G401.6 (cell line): Measurements from ENCODE around the gene GAS6.

Experiments
- FAIRE-seq: peaks from 2 replicates; lab custom pipeline; 2012; peaks lifted over from hg19 to GRCh38; lab: Jason Lieb, UNC

Gene GAS6

DNA sequence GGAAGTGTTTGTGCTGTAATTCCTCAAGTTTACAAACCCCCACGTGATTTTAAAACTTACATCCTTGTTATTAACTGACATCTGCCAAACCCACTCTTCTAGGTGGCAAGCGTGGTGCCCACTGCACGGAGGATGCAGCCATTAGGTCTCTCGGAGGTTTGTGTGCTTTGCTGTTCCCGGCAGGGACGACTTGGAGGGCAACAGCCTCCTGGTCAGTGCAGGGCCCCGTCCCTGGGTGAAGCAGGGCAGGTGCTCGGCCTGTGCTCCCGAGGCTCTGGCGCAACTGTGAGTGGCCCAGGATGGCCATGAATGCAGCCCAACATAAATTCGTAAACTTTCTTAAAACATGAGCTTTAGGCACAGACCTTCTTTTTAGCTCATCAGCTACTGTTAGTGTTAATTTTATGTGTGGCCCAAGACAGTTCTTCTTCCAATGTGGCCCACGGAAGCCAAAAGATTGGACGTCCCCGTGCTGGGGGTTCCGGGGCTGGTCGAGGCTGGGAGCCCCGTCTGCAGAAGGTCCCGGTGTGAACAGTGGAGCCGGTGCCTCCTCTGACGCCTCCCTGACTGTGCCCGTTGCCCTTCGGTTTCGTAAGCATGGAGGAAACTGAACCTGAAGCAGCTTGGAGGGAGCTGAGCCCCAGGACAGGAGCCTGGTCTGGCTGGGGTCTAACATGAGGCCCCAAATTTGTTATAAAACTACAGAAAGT, 11.9 kb downstream of the GAS6 start:
- FAIRE-seq: no peak

DNA sequence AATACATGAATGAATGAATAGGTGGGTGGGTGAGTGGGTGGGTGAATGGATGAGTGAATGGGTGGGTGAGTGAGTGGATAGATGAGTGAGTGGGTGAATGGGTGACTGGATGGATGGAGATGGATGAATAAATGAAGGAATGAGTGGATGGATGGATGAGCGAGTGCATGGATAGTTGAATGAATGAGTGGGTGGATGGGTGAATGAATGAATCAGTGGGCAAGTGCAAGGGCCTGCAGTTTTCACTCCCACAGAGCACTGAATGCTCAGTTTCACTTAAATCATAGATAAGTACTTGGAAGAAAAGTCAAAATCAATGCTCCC, 12.4 kb downstream of the GAS6 start:
- FAIRE-seq: no peak

DNA sequence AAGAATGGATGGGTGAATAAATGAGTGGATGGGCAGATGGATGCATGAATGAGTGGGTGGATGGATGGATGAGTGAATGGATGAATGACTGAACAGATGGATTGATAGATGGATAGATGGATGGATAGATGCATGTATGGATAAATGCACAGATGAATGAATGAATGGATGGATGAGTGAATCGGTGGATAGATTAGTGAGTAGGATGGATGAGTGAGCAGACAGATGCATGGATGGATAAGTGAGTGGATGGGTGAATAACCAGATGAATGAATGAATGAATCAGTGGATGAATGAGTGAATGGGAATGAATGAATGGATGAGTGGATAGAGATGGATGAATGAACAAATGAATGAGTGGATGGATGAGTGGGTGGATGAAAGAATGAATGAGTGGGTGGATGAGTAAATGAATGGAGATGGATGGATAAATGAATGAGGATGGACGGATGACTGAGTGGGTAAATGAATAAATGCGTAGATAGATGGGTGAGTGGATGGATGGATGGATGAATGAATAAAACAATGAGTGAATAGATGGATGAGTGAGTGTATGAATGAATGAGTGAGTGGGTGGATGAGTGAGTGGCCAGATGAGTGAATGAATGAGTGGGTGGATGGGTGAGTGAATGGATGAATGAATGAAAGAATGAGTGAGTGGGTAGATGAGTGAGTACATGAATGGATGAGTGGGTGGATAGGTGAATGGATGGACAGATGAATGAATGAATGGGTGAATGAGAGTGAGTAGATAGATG, 13.0 kb downstream of the GAS6 start:
- no peak for FAIRE-seq

DNA sequence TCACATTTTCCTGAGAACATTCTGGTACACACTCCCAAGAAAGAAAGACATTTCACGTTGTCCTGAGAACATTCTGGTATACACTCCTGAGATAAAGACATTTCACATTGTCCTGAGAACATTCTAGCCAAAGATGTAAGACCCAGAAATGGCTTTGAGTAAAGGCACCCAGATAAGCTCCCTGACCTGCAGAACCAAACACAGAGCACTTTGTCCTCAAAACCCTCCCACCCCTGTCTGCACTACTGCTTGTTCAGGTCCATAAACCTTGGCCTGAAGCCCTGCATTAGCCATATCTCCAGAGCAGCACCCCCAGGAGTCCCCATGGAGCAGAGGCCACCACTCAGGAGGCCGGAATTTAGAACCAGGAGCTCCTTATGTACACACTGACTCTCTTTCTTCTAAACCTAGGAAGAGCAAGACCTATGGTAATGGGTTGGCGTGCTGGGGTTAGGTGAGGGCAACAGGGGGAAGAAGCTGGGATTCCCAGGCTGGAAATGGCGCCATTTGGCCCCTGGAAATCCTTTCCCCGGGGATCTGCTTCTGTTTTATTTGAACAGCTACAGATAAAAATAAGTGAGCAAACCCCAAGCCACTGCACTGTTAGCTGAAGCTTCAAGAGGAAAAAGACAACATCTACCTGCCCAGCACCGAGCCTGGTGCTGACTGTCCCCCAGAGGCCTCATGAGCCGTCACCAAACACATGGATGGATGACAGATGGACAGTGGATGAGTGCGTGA, 13.7 kb downstream of the GAS6 start:
- FAIRE-seq: no peak

DNA sequence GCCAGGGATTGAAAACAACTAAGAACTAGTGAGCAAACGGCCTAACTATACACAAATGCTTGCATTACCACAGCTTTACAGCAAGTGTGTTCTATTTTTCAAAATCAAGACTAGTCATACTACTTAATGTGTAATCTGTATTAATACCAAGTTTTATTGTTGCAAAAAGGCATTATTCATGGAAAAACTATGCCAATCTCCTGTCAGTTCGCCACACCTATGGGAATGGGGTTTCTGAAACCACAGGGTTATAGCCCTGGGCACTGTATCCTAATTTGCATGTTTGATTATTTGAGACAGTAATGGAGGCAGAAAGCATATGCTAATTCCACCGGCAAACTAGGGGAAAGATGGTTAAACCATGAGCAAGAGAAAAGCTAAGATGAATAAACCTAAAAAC, 14.3 kb downstream of the GAS6 start:
- no peak for FAIRE-seq

DNA sequence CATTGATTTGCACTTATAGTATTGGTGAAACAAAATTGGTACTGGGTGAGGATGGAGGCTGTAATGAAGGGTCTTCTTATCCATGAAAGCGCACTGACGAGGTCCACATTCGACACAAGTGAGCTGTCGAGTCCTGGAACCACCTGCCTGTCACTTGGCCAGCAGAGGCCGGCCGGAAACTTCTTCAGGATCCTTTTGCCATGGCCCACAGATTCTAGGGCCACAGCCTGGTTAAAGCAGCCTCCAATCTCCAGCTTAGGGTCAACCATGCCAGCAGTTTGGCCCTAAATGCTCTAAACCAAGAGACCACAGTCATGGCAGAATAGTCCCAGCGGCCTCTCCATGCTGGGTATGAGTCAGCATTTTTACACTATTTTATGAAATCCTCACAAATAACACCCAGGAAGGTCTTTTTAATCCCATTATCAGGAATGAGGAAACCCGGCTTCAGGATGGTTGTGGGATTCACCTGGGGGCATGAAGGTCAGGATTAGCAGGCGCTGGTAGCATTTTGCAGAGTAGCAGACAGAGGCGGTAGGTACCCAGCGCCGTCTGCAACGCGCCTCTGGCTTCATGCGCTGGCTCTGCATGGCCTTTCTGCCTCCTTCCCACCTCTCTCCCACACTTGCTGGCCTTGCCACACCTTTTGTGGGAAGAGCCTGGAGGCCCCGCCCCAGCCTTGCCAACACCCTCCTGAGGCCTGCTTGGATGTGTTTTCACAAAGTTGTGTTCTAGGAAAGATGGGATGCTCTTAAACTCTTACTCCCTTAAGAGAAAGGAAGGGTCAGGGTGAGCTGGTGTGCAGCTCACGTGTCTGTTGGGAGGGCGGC, 15.2 kb downstream of the GAS6 start:
- FAIRE-seq: no peak

DNA sequence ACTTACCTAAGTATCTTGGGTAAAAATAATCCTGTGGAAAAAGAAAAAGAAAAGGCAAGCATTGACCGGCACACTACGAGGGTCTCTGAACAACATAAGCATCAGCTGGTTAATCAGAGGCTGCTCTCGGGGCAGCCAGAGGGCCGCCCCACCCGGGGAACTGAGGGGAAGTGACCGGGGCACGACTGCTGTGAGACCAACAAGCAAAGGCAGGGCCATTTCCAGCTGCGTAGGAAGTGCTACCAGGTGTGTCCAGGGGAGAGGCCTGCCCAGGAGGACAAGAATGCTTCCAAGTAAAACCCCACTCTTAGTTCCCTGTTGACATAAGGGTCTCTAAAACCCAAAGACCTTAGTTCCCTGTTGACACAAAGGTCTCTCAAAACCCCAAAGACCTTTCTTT, 15.9 kb downstream of the GAS6 start:
- FAIRE-seq: no peak

DNA sequence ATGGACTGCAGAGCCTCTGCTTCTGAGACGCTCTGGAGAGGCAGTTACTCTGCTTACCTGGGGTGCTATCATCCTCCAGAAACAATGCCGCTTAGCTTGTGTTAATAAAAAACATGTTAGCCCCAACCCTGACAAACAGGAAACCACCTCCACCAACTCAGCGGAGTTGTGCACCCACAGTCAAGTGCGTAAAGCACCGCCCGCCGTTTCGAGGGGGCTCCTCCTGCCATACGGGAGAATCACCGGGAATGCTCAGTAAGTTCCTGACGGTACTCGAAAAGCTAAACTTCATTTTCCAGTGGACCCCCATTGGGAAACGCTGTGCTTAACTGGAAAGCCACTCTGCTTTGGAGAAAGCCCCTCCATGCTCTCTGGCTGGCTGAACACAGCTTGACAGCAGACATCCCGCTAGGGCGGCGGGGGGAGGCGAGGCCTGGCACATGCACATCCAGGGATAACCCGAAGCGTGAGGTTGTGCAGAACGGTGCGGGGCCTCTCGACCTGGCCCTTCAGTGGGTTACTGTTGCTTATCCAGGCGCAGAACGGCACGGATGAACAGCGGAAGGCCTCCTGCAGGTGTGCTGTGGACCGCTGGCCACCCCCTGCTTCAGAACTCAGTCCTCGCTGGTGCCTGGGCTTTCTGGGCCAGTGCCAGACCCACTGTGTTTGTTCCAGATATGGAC, 17.1 kb downstream of the GAS6 start:
- no peak for FAIRE-seq

DNA sequence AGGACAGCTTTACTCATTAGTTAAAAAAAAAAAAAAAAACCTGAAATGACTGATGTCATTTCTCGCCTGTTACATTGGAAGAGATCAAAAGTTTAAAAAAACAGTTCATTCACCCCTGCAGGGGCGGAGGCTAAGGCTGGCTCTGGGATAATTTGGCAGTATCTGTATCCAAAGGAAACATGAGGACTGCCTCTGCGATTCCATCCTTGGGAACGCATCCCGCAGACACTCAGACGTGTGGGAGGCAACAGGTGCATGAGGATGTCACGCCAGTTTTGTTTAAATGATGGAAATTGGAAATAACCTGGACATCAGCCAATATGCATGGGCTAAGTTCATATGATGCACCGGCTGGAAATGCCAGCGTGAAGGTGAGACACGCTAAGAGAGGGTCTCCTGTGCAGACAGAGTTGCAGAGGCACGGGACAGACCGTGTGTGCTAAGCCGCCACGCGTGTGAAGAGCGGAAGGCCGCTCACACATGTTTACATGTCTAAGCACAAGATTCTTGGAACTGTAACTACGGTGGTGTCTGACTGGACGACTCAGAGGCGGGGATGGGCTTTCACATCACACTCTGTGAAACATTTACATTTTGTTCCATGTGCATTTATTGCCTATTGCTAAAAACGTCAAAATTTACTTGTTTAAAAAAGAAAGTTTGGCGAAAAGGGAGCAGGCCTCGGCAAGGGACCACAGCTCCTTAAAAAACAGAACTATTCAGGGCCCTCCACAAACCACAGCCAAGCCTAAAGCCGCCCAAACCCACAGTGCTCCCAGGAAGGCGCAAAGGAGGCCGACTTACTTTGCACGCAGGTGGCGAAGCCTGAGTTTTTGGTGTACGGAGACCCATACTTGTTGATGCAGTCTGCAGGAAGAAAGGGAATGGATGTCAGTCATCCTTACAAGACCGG, 17.9 kb downstream of the GAS6 start:
- FAIRE-seq: no peak

DNA sequence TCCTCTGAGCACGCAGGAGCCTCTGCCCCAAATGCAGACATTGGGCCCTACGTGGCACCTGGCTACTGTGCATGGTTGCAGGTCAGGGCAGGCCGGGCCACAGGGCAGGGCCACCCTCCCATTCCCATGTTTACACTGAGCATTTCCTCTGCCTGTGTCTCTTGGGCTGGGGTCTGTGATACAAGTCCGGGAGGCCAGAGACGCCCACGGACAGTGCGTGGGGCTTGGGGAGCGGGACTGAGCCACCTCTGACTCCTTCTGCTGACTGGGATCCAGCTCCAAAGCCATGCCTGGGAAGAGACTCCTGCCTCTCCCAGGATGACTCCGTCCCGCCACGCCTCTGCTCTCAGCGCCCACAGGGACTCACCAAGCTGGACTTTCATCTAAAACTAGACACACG, 18.8 kb downstream of the GAS6 start:
- FAIRE-seq: no peak

DNA sequence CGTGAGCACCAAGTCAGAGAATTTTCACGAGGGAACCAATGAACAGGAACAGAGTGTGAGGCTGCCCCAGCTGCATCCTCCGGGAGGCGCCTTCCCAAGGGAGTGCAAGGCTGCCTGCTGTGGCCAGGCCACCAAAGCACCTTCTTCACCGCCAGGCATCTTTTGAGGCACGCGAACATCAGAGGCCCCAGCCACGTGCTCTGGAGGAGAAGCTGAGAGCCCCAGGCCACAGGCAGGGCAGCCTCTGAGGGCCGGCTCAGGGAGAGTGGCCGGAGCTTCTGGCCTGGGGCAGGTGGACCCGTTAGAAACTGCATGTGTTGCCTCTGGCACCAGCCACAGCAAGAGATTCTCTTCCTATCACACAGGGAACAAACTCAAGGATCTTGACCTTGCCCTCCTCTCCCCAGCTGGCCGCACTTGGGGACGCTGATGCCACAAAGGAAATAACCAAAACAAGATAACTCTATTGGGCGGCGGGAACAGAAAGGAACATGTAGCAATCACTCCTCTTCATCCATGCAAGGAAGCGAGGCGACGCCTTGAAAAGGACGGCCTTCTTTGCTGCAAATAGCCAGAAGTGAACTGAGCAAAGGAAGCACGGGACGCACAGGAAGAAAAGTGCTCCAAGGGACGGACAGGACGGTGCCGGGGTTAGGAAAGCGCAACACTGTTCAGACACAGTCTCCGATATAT, 19.9 kb downstream of the GAS6 start:
- FAIRE-seq: no peak

DNA sequence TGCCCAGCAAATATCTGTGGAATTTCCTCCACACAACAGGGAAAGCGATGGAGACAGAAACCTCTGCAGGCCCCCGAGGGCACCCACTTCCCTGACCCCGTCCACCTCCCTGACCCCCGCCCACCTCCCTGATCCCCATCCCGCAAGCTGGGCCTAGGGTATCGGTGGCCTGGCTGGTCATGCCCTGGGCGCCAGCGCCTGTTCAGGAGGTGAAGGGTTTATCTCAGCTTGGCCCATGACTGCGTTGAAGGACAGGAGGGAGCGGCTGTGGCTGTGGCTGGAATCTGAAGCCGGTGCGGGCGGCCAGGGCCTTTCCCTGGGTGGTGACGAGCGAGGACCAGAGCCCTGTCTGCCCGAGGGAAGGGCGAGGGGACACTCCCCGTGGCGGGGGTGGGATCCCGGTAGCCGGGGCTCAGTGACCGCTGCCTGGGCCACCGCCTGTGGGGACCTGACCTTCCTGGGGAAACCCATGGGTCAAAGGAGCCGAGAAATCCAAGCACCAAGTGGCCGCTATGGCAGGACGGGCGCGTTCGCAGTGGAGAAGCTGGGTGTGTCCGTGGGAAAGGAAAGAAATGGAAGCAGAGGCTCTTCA, 20.7 kb downstream of the GAS6 start:
- no peak for FAIRE-seq

DNA sequence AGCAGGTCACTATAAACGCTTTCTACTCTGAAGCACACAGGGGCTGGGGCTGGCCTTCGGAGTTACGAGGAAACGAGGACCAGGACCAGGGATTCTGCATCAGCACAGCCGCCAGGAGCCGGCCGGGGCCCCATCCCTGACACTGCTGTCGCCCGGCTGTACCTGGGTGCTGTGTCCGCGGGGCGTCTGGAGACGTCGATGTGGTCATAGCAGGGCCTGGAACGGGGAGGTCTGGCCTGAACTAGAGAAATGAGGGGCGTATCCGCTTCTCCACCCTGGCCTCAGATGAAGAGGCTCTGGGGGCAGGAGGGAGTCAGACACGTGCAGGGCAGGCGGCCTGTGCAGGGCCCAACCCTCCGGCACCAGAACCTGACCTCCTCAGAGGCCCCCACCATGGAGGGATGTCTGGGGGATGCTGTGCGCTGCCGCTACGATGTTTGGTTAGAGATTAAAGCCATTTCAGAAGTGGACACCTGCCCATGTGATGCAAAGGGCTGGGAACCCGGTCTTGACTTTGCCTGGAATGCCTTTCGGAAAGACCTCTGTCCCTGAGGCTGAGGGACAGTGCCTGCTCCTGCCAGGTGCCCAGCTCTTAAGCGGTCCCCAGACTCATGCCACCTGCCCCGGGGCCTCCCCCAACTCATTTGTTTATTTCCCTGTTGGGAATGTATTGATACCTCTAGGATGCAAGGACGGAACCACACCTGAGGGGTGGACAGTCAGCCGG, 21.4 kb downstream of the GAS6 start:
- FAIRE-seq: no peak

DNA sequence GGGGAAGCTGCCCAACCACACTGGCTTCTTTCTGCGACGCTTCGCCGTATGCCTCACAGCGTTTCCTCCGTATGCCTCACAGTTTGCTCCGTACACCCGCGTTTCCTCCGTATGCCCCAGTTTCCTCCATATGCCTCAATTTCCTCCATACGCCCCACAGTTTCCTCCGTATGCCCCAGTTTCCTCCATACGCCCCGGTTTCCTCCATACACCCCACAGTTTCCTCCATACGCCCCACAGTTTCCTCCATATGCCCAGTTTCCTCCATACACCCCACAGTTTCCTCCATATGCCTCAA, 22.6 kb downstream of the GAS6 start:
- no peak for FAIRE-seq

DNA sequence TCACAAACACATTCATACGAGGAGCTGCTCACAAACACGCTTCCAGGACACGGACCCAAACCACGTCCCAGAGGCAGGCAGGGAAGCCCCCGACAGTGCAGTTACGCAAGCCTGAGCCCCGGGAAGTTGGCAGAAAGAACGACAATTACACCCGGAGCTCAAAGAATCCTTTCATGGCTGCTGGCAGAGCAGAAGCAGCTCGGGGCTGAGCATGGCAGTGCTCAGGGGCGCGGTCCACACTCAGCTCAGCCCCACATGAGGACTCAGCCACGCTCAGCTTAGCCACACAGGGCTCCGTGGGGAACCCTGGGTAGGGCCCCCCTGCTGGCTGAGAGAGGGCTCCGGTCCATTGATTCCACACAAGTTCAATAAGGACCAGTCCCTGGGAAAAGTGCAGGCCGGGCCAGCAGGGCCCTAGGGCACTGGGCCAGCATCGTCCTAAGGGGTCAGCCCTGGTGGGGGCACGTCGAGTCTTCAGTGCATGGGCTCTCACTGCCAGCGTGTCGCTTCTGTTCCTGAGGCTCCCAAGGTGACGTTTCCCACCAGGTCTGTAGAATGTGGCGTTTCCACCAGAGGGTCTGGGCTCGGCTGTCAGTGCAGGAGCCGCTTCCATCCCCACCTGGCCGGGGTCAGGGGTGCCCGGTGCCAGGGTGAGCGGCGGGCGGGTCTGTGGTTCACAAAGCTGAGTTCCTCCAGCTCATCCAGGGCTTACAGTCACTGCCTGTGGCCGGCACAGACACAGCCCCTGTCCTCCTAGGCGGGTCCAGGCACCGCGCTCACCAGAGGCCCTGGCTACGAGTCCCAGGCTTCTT, 23.1 kb downstream of the GAS6 start:
- no peak for FAIRE-seq

DNA sequence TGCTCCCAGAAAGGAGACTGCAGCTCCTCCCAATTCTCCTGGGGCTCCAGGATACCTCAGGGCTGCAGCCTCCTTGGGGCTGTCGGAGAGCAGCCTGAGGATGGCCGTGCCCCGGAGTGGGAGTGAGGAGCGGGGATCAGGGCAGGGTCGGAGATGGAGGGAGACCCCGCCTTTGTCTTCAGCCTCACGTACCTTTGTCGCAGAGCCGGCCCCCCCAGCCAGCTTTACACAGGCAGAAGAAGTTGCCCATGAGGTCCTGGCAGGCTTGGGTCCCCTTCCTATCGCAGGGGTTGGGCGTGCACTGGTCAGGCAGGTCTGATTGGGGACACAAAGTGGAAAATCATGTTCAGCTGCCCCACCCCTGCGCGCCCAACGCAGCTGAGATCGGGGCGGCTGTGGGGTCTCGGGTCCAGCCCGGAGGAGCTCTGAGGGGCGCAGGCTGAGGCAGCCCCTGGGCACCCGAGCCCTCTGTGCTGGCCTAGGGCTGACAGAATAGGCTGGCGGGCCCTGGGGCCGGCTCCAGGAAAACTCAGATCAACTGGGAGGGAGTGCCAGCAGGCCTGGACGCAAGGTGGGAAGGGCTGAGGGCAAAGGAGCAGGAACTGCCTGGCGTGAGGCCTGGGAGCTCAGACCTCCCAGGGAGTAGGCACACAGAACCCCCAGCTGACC, 24.2 kb downstream of the GAS6 start:
- no peak for FAIRE-seq

DNA sequence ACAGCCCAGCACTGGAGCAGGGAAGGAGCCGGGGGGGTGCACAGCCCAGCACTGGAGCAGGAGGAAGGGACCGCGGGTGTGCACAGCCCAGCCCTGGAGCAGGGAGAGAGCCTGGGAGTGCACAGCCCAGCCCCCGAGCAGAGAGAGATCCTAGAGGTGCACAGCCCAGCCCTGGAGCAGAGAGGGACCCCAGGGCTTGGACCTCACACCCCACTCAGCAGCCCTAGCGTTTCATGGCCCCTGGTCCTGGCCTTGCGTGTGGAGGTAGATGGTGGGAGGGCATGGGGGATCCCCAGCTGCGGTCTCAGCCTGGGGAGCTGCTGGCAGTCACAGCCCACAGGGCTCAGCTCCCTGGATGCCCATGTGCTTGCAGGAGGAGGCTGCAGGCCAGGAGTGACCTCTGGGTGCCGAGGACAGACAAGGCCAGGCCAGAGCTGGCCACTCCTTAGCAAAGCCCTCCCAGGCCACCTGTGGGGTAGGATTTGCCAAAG, 25.1 kb downstream of the GAS6 start:
- FAIRE-seq: no peak
